Germinal center (tissue), 1 donor: ENCODE measurements around the gene PLSCR2.
"Not testable (repeated sequence)": the region's sequence is repeated elsewhere in the genome, so short reads cannot be mapped to it uniquely, and the experiment has no call there.

Experiments
- DNase-seq: peaks from one replicate; pipeline ENCODE4 v3.0.0; 2012; ENCODE audit warnings: mixed read lengths, low spot score

PLSCR2 gene

GRCh38 chr3:146469150-146470017 is at the start of gene PLSCR2:
Gene PLSCR2, minus strand, starts transcription at chr3:146469561. Its CDS starts 9,657 bp downstream, at chr3:146459904.
- DNase-seq = peak; percentile 93

- no peak for DNase-seq
Observed at GRCh38 chr3:146517684-146518435, 48.5 kb upstream of the PLSCR2 start.

- no peak for DNase-seq
Observed at GRCh38 chr3:146513386-146514051, 44.2 kb upstream of the PLSCR2 start.

- DNase-seq = no peak
Observed at GRCh38 chr3:146511402-146512134, 42.2 kb upstream of the PLSCR2 start.

GRCh38 chr3:146507331-146508120 is 38.2 kb upstream of the PLSCR2 start:
- no peak for DNase-seq

- no peak for DNase-seq
Observed at GRCh38 chr3:146505516-146505915, 36.2 kb upstream of the PLSCR2 start.

- no peak for DNase-seq
Observed at GRCh38 chr3:146504498-146505197, 35.3 kb upstream of the PLSCR2 start.

GRCh38 chr3:146503461-146504202 is 34.3 kb upstream of the PLSCR2 start:
- peak; percentile 2 for DNase-seq

GRCh38 chr3:146502887-146503460 is 33.6 kb upstream of the PLSCR2 start:
- DNase-seq = no peak

- DNase-seq = no peak
Observed at GRCh38 chr3:146501752-146502151, 32.4 kb upstream of the PLSCR2 start.

- no peak for DNase-seq
Observed at GRCh38 chr3:146499701-146500100, 30.3 kb upstream of the PLSCR2 start.

GRCh38 chr3:146498002-146498736 is 28.8 kb upstream of the PLSCR2 start:
- DNase-seq = no peak

- not testable (repeated sequence) for DNase-seq
Observed at GRCh38 chr3:146497145-146497843, 27.9 kb upstream of the PLSCR2 start.

GRCh38 chr3:146496726-146497125 is 27.4 kb upstream of the PLSCR2 start:
- no peak for DNase-seq

GRCh38 chr3:146496251-146496650 is 26.9 kb upstream of the PLSCR2 start:
- no peak for DNase-seq

GRCh38 chr3:146493761-146494160 is 24.4 kb upstream of the PLSCR2 start:
- no peak for DNase-seq

- DNase-seq = no peak
Observed at GRCh38 chr3:146493221-146493620, 23.9 kb upstream of the PLSCR2 start.

- DNase-seq = no peak
Observed at GRCh38 chr3:146491303-146491702, 21.9 kb upstream of the PLSCR2 start.
